MM.1S (cell line): Measurements from ENCODE around the gene HTRA3.

Source experiments
- CTCF ChIP-seq: fragments of 300-600 bp; sonication (generic); IDR thresholded peaks from 2 replicates; pipeline ENCODE4 v1.5.1; 2016; ENCODE audit warnings: antibody characterized with exemption, low read length, mixed read lengths
- EZH2 ChIP-seq: fragments of 300-600 bp; sonication (generic); optimal IDR thresholded peaks from 2 replicates; pipeline ENCODE3; 2017; ENCODE audit warnings: low read depth, mild to moderate bottlenecking, antibody characterized with exemption, low read length, mixed read lengths
- EZH2phosphoT487 ChIP-seq: fragments of 300-600 bp; sonication (generic); IDR thresholded peaks from 2 replicates; pipeline ENCODE4 v1.6.1; 2018; ENCODE audit warnings: antibody characterized with exemption, low read length

GRCh38 chr4:8293131-8293975 is 23.8 kb downstream of the HTRA3 start:
- TF ChIP-seq CTCF = no peak
- TF ChIP-seq EZH2 = no peak
- no peak for TF ChIP-seq EZH2phosphoT487
